GM19099 (cell line): ENCODE results near the gene MMAA.

ENCODE experiments used
- POLR2A ChIP-seq: IDR thresholded peaks from 3 replicates; pipeline ENCODE4 v1.6.1; 2011; ENCODE audit warnings: low read depth; ENCODE audit not compliant: insufficient read length; ENCODE audit errors: extremely low read depth

The MMAA gene

DNA sequence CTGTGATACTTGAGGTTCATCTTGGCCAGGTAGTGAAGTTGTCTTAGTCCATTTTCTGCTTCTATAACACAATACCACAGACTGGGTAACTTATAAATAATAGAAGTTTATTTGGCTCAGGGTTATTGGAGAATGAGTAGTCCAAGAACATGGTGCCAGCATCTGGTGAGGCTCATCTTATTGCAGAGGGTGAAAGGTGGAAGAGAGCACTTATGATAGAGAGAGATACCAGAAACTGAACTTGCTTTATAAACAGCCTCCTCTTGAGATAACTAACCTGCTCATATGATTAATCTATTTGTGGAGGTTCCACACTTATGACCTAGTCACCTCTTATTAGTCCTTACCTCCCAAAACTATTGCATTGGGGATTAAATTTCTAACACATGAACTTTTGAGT lies 62.3 kb downstream of the MMAA start:
- TF ChIP-seq POLR2A: no peak

DNA sequence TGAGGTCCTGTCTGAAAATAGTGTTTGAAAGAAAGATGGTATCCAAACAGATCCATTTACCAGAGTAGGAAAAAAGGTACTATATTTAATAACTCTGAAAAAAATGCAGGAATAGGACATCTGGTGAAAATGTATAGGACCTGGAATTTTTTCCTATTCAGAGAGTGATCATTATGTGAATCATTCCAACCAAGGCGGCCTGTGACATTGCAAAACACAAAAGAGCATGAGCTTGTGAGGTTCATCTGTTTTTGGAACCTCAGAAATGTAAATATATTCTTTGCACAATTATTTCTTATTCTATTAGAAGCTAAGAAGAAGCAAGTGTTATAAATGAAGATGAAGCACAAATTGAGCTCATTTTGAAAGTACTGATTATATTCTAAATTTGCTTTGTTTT lies 62.8 kb downstream of the MMAA start:
- TF ChIP-seq POLR2A: no peak

DNA sequence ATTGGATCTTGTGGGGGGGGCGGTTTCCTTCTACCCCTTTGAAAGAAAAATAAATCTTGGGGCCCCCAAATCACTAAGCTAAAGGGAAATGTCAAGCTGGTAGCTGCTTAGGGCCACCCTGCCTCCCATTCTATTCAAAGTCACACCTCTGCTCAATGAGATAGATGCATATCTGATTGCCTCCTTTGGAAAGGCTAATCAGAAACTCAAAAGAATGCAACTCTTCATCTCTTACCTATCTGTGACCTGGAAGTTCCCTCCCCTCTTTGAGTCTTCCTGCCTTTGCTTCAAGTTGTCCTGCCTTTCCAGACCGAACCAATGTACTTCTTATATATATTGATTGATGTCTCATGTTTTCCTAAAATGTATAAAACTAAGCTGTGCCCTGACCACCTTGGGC lies 67.8 kb downstream of the MMAA start:
- TF ChIP-seq POLR2A: no peak

- TF ChIP-seq POLR2A: no peak
Measured at GRCh38 chr4:145690610-145691009, 71.4 kb downstream of the MMAA start.

GRCh38 chr4:145694929-145695328 lies 75.7 kb downstream of the MMAA start:
- TF ChIP-seq POLR2A: no peak

GRCh38 chr4:145697332-145697731 lies 78.1 kb downstream of the MMAA start:
- TF ChIP-seq POLR2A: no peak

GRCh38 chr4:145698507-145698906 lies 79.3 kb downstream of the MMAA start:
- TF ChIP-seq POLR2A: no peak

DNA sequence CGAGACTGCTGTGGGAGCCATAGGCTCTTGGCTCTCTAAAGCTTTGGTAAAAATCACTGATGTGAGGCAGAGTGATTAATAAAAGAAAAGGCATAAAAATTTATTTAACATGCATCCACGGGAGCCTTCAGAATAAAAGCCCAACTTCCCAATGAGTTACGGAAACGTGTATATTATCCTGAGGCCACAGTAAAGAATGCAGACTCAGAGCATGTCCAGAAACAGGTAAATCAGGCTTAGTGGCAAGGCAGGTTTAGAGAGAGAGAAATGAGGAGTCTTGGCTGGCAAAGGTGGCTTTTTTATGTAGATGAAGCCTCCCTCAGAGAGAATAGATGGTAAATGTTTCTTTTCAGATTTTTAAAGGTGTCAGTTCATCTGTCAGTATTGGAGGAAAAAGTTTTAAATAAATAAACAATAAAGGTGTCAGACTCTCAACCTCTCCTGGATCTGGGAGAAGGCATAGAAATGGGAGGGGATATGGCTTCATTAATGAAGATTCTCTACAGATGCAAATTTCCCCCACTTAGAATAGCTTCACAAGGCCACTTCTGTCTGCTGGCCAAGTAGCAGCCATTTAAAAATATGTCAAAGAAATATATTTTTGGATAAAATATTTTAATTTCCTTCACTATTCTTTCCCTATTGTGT lies 84.8 kb downstream of the MMAA start:
- no peak for TF ChIP-seq POLR2A

DNA sequence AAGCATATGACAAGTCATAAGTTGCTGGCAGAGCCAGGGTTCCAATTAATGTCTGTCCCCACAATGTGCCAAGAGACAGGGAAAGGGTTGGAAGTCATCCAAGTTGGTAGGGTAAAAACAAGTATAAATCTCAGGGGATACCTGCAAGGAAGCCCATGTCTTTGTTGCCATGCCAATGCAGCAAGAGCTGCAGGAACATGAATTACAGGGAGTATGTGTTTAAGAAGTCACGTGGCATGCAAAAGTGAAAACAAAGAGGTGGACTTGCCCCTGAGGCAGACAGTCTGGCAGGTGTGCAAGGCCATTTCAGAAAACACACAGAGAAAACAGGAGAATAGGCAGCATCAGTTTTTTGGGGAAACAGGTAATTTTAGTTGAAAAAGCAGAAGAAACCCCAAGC lies 90.2 kb downstream of the MMAA start:
- TF ChIP-seq POLR2A: no peak
